HCT116 (cell line): ENCODE results near the gene C5orf52. TPM values are rescaled to one million over a fixed set of nuclear protein-coding genes. Genes with fewer than 3 reads are reported as not detected.
"Not testable (repeated sequence)": the region's sequence is repeated elsewhere in the genome, so short reads cannot be mapped to it uniquely, and the experiment has no call there.

Source experiments
- ATAC-seq: fragments of 200-7000 bp; cut with Tn5 transposase; 2 replicates; pipeline ENCODE4 v1.9.1; 2020; ENCODE audit warnings: mild to moderate bottlenecking, moderate library complexity
- BruUV-seq: library from RNA; stranded (reverse); fragments of 400-500 nt; replicated peaks from 2 replicates; lab custom pipeline; 2021; lab: Mats Ljungman, UMichigan
- CTCF ChIA-PET: fragments of 300-600 bp; sonication (Branson Sonifier 250); formaldehyde crosslinking; loops from one replicate; lab custom pipeline; 2021; ENCODE audit warnings: antibody characterized with exemption; lab: Charles Lee
- POLR2A ChIA-PET: fragments of 300-600, 350-600 bp; sonication (Branson Sonifier 250); formaldehyde crosslinking; loops from one replicate; lab custom pipeline; 2021; ENCODE audit warnings: antibody characterized with exemption; lab: Charles Lee
- RAD21 ChIA-PET, 2 experiments: fragments of 300-600 bp; sonication (Branson Sonifier 250); formaldehyde crosslinking; loops; one replicate each; lab custom pipeline; 2023; ENCODE audit warnings: low total read pairs in 2 of 2; ENCODE audit not compliant: uncharacterized antibody in 2 of 2, unreplicated experiment in 2 of 2, low non-redundant PET in 1 of 2; lab: Charles Lee
- DNase-seq: peaks from one replicate; pipeline ENCODE4 v3.0.0-alpha.2; 2010; ENCODE audit warnings: low read depth, low spot score
- H2AFZ ChIP-seq: fragments of 200-600 bp; shearing (Covaris generic), sonication (generic); 2 replicates; pipeline ENCODE4 v1.6.1; 2017; ENCODE audit warnings: low read depth, mixed run types, mixed read lengths, antibody characterized with exemption, low read length; ENCODE audit not compliant: poor library complexity, severe bottlenecking
- H3K27ac ChIP-seq: 2 replicates; pipeline ENCODE4 v1.5.1; 2012; ENCODE audit warnings: low read depth, low read length
- H3K27me3 ChIP-seq: fragments of 200-600 bp; sonication (generic); 2 replicates; pipeline ENCODE4 v1.6.1; 2016; ENCODE audit warnings: mixed run types, low read length, mixed read lengths; ENCODE audit not compliant: insufficient read depth
- H3K36me3 ChIP-seq, 2 experiments: fragments of 200-500 bp in 1 of 2; fragments of 200-600 bp in 1 of 2; sonication (Bioruptor generic) in 1 of 2; sonication (generic) in 1 of 2; 2 replicates each; pipeline versions ENCODE4 v1.5.1 to v1.6.1; 2014 to 2016; ENCODE audit warnings: low read length in 2 of 2, inconsistent platforms in 1 of 2, mixed read lengths in 1 of 2, mixed run types in 1 of 2; ENCODE audit not compliant: insufficient read depth in 2 of 2, control insufficient read depth in 1 of 2
- H3K4me1 ChIP-seq, 2 experiments: fragments of 200-600 bp in 1 of 2; sonication (generic) in 1 of 2; 2 replicates each; pipeline versions ENCODE4 v1.5.1 to v1.6.1; 2012 to 2017; ENCODE audit warnings: low read length in 2 of 2, inconsistent platforms in 1 of 2, mild to moderate bottlenecking in 1 of 2, mixed read lengths in 1 of 2, mixed run types in 1 of 2, moderate library complexity in 1 of 2; ENCODE audit not compliant: insufficient read depth in 2 of 2, control insufficient read depth in 1 of 2
- H3K4me2 ChIP-seq: fragments of 200-600 bp; sonication (generic); 2 replicates; pipeline ENCODE4 v1.6.1; 2017; ENCODE audit warnings: mixed run types, low read length, mixed read lengths
- H3K4me3 ChIP-seq, 2 experiments: fragments of 200-600 bp in 1 of 2; sonication (generic) in 1 of 2; replicated peaks in 1 of 2; 2 replicates each; pipeline ENCODE4 v1.5.1; 2011 to 2016; ENCODE audit warnings: low read length in 2 of 2, control low read depth in 1 of 2, low read depth in 1 of 2, mild to moderate bottlenecking in 1 of 2, mixed read lengths in 1 of 2, mixed run types in 1 of 2
- H3K79me2 ChIP-seq: fragments of 200-600 bp; sonication (generic); 2 replicates; pipeline ENCODE4 v1.6.1; 2017; ENCODE audit warnings: mild to moderate bottlenecking, mixed run types, low read length, moderate library complexity, mixed read lengths; ENCODE audit not compliant: insufficient read depth
- H3K9ac ChIP-seq: fragments of 200-600 bp; sonication (generic); 2 replicates; pipeline ENCODE4 v1.6.1; 2016; ENCODE audit warnings: low read length, mixed read lengths
- H3K9me2 ChIP-seq: fragments of 200-600 bp; sonication (generic), shearing (Covaris generic); 2 replicates; pipeline ENCODE4 v1.6.1; 2017; ENCODE audit warnings: mixed run types, mild to moderate bottlenecking, moderate library complexity; ENCODE audit not compliant: insufficient read depth
- H3K9me3 ChIP-seq, 2 experiments: fragments of 200-500 bp in 1 of 2; fragments of 200-600 bp in 1 of 2; sonication (Bioruptor generic) in 1 of 2; sonication (generic) in 1 of 2; 2 replicates each; pipeline ENCODE4 v1.6.1; 2014 to 2017; ENCODE audit warnings: low read length in 2 of 2, mixed read lengths in 2 of 2, inconsistent platforms in 1 of 2, low read depth in 1 of 2, mild to moderate bottlenecking in 1 of 2, mixed run types in 1 of 2, moderate library complexity in 1 of 2; ENCODE audit not compliant: control insufficient read depth in 1 of 2, insufficient read depth in 1 of 2
- H4K20me1 ChIP-seq: fragments of 200-600 bp; sonication (generic), shearing (Covaris generic); 2 replicates; pipeline ENCODE4 v1.6.1; 2017; ENCODE audit warnings: mixed run types, mild to moderate bottlenecking, moderate library complexity; ENCODE audit not compliant: insufficient read depth
- POLR2A ChIP-seq: IDR thresholded peaks from 2 replicates; pipeline ENCODE4 v1.7.0; 2011; ENCODE audit warnings: borderline replicate concordance; ENCODE audit not compliant: insufficient read depth, insufficient read length; ENCODE audit errors: extremely low read depth
- RAD21 ChIP-seq: IDR thresholded peaks from 2 replicates; pipeline ENCODE4 v1.6.1; 2012; ENCODE audit warnings: low read depth, mild to moderate bottlenecking
- intact Hi-C: fragments of 100-400 bp; cut with micrococcal nuclease; formaldehyde crosslinking; loops from 2 replicates; pipeline ENCODE4 v1.10.0; 2022
- total RNA-seq: library from RNA; stranded (reverse); gene quantifications from one replicate; pipeline ENCODE4 v1.2.1, GENCODE V29; 2021; ENCODE audit not compliant: unreplicated experiment

Gene C5orf52
- total RNA-seq, 1 experiment from 2014 or later, result not detected

DNA sequence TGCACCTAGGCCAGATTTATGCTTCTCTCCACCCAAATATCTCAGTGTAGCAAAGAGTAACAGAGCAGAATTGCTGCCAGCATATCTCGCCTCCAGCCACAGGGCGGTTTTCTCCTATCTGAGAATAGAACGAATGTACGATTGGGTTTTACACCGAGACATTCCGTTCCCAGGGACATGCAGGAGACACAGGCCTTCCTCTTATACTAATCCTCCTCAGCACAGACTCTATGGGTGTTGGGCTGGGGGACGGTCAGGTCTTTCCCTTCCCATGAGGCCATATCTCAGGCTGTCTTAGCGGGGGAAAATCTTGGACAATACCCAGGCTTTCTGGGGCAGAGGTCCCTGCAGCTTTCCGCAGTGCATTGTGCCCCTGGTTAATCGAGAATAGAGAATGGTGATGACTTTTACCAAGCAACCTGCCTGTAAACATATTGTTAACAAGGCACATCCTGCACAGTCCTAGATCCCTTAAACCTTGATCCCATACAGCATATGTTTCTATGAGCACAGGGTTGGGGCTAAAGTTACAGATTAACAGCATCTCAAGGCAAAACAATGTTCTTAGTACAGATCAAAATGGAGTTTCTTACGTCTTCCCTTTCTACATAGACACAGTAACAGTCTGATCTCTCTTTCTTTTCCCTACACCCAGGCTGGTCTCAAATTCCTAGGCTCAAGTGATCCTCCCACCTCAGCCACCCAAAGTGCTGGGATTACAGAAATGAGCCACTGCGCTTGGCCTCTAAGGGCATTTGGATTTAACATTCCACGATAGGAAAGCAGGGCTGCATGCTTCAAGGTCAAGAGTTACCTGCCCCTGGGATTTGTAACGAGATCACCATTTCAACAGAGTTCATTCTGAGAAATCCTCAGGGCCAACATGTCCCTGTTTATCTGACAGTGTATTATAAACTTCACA lies 15.2 kb downstream of the C5orf52 start:
- RAD21 ChIA-PET, DNase-seq, intact Hi-C loops, H3K9me2 ChIP-seq, H3K4me2 ChIP-seq, H3K27me3 ChIP-seq, H3K27ac ChIP-seq, H4K20me1 ChIP-seq, H3K9me3 ChIP-seq, H3K4me1 ChIP-seq, POLR2A ChIA-PET, H3K9ac ChIP-seq, H2AFZ ChIP-seq, H3K79me2 ChIP-seq, ATAC-seq, H3K36me3 ChIP-seq, CTCF ChIA-PET, H3K4me3 ChIP-seq, BruUV-seq: not testable (repeated sequence)

- no peaks in the 10 kb centered on the region for H3K9me2 ChIP-seq
- no peak for DNase-seq
These were observed 15.8 kb downstream of the C5orf52 start for GRCh38 chr5:157687198-157687554.

More at GRCh38 chr5:157687198-157687554, 15.8 kb downstream of the C5orf52 start:
- Histone ChIP-seq H3K4me1 (no peaks in the 10 kb centered on the region), H2AFZ (no peak overlapping the region), H3K9ac (no peak overlapping the region), H3K4me3 (no peak overlapping the region), H4K20me1 (no peaks in the 10 kb centered on the region), H3K27me3 (no peaks in the 10 kb centered on the region), H3K27ac (no peak overlapping the region), H3K9me3 (no peaks in the 10 kb centered on the region), H3K36me3 (no peaks in the 10 kb centered on the region), H3K4me2 (no peak overlapping the region), H3K79me2 (no peaks in the 10 kb centered on the region)
- intact Hi-C loops, result no loop called here
- no TSS peak for BruUV-seq
- no peak for ATAC-seq
- POLR2A ChIA-PET, result no interaction called here
- RAD21 ChIA-PET, result no interaction called here
- no peak for TF ChIP-seq POLR2A
- TF ChIP-seq RAD21, result no peak
- CTCF ChIA-PET, result no interaction called here
